HL-60 (cell line): ENCODE results near the gene TIAM1.

Experiments used
- DNase-seq, 2 experiments: peaks; one replicate each; pipeline ENCODE4 v3.0.0-alpha.2; 2010 to 2020; ENCODE audit warnings: low read depth in 1 of 2, low spot score in 1 of 2
- H3K27ac ChIP-seq: fragments of 250-450 bp; sonication (Bioruptor Pico); replicated peaks from 2 replicates; pipeline ENCODE4 v1.5.1; 2020; ENCODE audit warnings: mild to moderate bottlenecking, moderate library complexity
- H3K27me3 ChIP-seq: fragments of 250-450 bp; sonication (Bioruptor Pico); 2 replicates; pipeline ENCODE4 v1.5.1; 2021; ENCODE audit warnings: mild to moderate bottlenecking, moderate library complexity; ENCODE audit not compliant: insufficient read depth, poor library complexity, severe bottlenecking
- H3K4me3 ChIP-seq: replicated peaks from 2 replicates; pipeline ENCODE4 v1.5.1; 2011; ENCODE audit warnings: mild to moderate bottlenecking, control low read depth, low read length; ENCODE audit not compliant: insufficient read depth
- GABPA ChIP-seq: IDR thresholded peaks from 2 replicates; pipeline ENCODE4 v1.6.1; 2012; ENCODE audit warnings: low read depth
- POLR2AphosphoS5 ChIP-seq: IDR thresholded peaks from 2 replicates; pipeline ENCODE4 v1.6.1; 2012; ENCODE audit warnings: low read depth
- SPI1 ChIP-seq: IDR thresholded peaks from 2 replicates; pipeline ENCODE4 v1.6.1; 2012; ENCODE audit warnings: low read depth, mild to moderate bottlenecking, borderline replicate concordance
- TF ChIP-seq, protein P1 (sequence below): IDR thresholded peaks from one replicate; pipeline ENCODE4 v1.5.1; 2011; ENCODE audit warnings: low read length, control low read depth, inconsistent platforms; ENCODE audit not compliant: insufficient read depth
- TF ChIP-seq, protein P2 (sequence below): IDR thresholded peaks from 2 replicates; pipeline ENCODE4 v1.6.1; 2012; ENCODE audit warnings: low read depth; ENCODE audit not compliant: insufficient replicate concordance

The TIAM1 gene

GRCh38 chr21:31142600-31142999 is 201.5 kb downstream of the TIAM1 start:
- DNase-seq: no peak
- no peak overlapping the region for H3K27ac ChIP-seq
- H3K4me3 ChIP-seq: no peak overlapping the region
- no peak for TF ChIP-seq SPI1
- TF ChIP-seq, protein P1, sequence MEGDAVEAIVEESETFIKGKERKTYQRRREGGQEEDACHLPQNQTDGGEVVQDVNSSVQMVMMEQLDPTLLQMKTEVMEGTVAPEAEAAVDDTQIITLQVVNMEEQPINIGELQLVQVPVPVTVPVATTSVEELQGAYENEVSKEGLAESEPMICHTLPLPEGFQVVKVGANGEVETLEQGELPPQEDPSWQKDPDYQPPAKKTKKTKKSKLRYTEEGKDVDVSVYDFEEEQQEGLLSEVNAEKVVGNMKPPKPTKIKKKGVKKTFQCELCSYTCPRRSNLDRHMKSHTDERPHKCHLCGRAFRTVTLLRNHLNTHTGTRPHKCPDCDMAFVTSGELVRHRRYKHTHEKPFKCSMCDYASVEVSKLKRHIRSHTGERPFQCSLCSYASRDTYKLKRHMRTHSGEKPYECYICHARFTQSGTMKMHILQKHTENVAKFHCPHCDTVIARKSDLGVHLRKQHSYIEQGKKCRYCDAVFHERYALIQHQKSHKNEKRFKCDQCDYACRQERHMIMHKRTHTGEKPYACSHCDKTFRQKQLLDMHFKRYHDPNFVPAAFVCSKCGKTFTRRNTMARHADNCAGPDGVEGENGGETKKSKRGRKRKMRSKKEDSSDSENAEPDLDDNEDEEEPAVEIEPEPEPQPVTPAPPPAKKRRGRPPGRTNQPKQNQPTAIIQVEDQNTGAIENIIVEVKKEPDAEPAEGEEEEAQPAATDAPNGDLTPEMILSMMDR: no peak
- TF ChIP-seq POLR2AphosphoS5: no peak
- TF ChIP-seq, protein P2, sequence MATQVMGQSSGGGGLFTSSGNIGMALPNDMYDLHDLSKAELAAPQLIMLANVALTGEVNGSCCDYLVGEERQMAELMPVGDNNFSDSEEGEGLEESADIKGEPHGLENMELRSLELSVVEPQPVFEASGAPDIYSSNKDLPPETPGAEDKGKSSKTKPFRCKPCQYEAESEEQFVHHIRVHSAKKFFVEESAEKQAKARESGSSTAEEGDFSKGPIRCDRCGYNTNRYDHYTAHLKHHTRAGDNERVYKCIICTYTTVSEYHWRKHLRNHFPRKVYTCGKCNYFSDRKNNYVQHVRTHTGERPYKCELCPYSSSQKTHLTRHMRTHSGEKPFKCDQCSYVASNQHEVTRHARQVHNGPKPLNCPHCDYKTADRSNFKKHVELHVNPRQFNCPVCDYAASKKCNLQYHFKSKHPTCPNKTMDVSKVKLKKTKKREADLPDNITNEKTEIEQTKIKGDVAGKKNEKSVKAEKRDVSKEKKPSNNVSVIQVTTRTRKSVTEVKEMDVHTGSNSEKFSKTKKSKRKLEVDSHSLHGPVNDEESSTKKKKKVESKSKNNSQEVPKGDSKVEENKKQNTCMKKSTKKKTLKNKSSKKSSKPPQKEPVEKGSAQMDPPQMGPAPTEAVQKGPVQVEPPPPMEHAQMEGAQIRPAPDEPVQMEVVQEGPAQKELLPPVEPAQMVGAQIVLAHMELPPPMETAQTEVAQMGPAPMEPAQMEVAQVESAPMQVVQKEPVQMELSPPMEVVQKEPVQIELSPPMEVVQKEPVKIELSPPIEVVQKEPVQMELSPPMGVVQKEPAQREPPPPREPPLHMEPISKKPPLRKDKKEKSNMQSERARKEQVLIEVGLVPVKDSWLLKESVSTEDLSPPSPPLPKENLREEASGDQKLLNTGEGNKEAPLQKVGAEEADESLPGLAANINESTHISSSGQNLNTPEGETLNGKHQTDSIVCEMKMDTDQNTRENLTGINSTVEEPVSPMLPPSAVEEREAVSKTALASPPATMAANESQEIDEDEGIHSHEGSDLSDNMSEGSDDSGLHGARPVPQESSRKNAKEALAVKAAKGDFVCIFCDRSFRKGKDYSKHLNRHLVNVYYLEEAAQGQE: no peak
- no peak for TF ChIP-seq GABPA
- H3K27me3 ChIP-seq: no peaks in the 10 kb centered on the region

DNA sequence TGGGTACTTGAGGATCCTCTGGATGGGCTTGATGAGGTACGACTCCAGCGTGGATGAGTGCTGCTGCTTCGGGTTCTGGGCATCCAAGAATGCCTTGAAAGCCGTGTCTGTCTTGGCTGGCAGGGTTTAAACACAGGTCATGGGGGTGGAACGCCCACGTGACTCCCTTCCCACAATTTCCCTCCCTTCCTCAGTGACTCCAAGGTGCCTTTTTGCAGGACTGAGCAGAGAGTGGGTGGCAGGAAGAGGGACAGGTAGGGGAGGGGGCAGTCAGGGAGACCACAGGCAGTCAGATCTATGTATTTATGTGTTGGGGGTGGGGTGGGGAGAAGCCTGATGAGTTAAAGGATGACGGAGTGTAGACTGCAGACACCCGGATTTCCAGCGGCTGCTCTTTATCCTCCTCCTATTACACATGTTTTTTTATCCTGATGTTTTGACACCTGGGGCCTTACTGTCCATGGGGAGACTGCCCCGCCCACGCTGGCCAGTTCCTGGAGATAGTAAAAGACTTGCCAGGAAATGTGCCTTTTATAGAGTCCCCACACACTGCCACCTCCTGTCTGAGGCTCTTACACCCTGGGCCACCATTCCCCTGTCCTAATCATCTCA is 202.6 kb downstream of the TIAM1 start:
- no peak overlapping the region for H3K4me3 ChIP-seq
- no peak for DNase-seq
- no peaks in the 10 kb centered on the region for H3K27me3 ChIP-seq
- no peak overlapping the region for H3K27ac ChIP-seq
- TF ChIP-seq, protein P2: no peak
- TF ChIP-seq GABPA (no peak), SPI1 (no peak), POLR2AphosphoS5 (no peak)
- TF ChIP-seq, protein P1: no peak

GRCh38 chr21:31140676-31141075 is 203.4 kb downstream of the TIAM1 start:
- TF ChIP-seq, protein P2: no peak
- TF ChIP-seq GABPA: no peak
- no peak for TF ChIP-seq SPI1
- TF ChIP-seq, protein P1: no peak
- TF ChIP-seq POLR2AphosphoS5: no peak
- Histone ChIP-seq H3K27me3 (no peaks in the 10 kb centered on the region), H3K4me3 (no peak overlapping the region), H3K27ac (no peak overlapping the region)
- no peak for DNase-seq
